Progenitor cell of endocrine pancreas (in vitro differentiated cells): ENCODE data around the gene ADGRL3. TPM values are rescaled to one million over a fixed set of nuclear protein-coding genes. Genes with fewer than 3 reads are reported as not detected.
"Not testable (repeated sequence)": the region's sequence is repeated elsewhere in the genome, so short reads cannot be mapped to it uniquely, and the experiment has no call there.

ENCODE experiments used
- DNase-seq: peaks from one replicate; pipeline ENCODE4 v3.0.0; 2021; ENCODE audit warnings: low spot score; ENCODE audit not compliant: unreplicated experiment
- H3K27ac Mint-ChIP-seq: 2 replicates; pipeline ENCODE4 v1.8.0; 2021; ENCODE audit warnings: mild to moderate bottlenecking, moderate library complexity, mixed read lengths
- H3K27me3 Mint-ChIP-seq: 2 replicates; pipeline ENCODE4 v1.8.0; 2021; ENCODE audit warnings: mixed read lengths
- H3K36me3 Mint-ChIP-seq: 2 replicates; pipeline ENCODE4 v1.8.0; 2022; ENCODE audit warnings: mixed read lengths; ENCODE audit not compliant: insufficient read depth
- H3K4me1 Mint-ChIP-seq: 2 replicates; pipeline ENCODE4 v1.8.0; 2021; ENCODE audit warnings: low read depth, mixed read lengths
- H3K4me3 Mint-ChIP-seq: 2 replicates; pipeline ENCODE4 v1.8.0; 2021; ENCODE audit warnings: low read depth, mild to moderate bottlenecking, moderate library complexity, mixed read lengths
- H3K9me3 Mint-ChIP-seq: 2 replicates; pipeline ENCODE4 v1.8.0; 2021; ENCODE audit warnings: low read depth, mixed read lengths
- total RNA-seq: library from RNA; stranded (reverse); gene quantifications from 2 replicates; pipeline ENCODE4 v1.2.1, GENCODE V29; 2021
- TF ChIP-seq, protein P1 (sequence below): fragments of 200-600 bp; sonication (generic); IDR thresholded peaks from one replicate; pipeline ENCODE4 v1.5.0; 2021; ENCODE audit warnings: antibody characterized with exemption, mild to moderate bottlenecking; ENCODE audit not compliant: unreplicated experiment

The ADGRL3 gene
- total RNA-seq, 1 donor from 2014 or later: 5.6 TPM

DNA sequence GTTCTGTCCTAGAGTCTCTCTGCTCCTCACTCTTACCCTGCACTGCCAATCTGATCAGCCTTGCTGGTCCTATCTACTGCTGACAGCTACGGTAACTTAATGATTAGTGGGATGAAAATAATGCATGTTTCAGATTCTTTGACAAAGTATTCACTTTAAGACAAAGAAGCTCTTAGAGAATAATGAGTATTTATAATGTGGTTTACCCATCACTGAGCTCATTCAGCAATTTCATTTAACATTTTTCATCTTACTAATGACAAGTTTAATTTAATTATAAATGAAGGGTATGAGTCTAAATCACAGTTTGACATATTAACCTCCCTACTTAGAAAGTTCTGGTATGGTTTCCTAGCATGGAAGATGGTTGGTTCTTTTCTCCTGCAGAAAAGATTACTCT is 428.2 kb downstream of the ADGRL3 start:
- no peak for DNase-seq
- Mint-ChIP-seq H3K4me1 (peaks cover 7% of the 10 kb centered on the region), H3K27ac (no peak overlapping the region), H3K27me3 (no peaks in the 10 kb centered on the region), H3K36me3 (no peaks in the 10 kb centered on the region), H3K9me3 (no peaks in the 10 kb centered on the region), H3K4me3 (no peak overlapping the region)
- TF ChIP-seq, protein P1, sequence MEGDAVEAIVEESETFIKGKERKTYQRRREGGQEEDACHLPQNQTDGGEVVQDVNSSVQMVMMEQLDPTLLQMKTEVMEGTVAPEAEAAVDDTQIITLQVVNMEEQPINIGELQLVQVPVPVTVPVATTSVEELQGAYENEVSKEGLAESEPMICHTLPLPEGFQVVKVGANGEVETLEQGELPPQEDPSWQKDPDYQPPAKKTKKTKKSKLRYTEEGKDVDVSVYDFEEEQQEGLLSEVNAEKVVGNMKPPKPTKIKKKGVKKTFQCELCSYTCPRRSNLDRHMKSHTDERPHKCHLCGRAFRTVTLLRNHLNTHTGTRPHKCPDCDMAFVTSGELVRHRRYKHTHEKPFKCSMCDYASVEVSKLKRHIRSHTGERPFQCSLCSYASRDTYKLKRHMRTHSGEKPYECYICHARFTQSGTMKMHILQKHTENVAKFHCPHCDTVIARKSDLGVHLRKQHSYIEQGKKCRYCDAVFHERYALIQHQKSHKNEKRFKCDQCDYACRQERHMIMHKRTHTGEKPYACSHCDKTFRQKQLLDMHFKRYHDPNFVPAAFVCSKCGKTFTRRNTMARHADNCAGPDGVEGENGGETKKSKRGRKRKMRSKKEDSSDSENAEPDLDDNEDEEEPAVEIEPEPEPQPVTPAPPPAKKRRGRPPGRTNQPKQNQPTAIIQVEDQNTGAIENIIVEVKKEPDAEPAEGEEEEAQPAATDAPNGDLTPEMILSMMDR: no peak

DNA sequence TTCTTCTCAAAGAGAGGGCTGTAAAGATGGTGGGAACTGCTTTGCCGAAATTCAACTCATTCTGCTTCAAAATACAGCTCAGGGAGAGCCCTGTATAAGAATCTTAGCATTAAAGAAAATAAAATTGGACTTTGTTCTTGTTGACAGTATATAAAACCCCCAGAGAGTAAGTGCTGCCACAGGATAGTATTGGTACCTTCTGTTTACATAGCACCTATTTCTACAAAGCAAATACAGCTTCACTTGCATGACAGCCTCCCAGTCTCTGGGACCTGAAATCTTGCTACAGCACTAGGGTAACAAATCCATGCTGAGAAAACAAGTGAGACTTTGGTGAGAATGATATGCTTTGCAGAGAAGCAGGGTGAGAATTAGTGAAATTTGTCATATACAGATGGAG is 428.6 kb downstream of the ADGRL3 start:
- TF ChIP-seq, protein P1: no peak
- Mint-ChIP-seq H3K4me3 (no peak overlapping the region), H3K4me1 (peaks cover 7% of the 10 kb centered on the region), H3K36me3 (no peaks in the 10 kb centered on the region), H3K27ac (no peak overlapping the region), H3K9me3 (no peaks in the 10 kb centered on the region), H3K27me3 (no peaks in the 10 kb centered on the region)
- DNase-seq: no peak

DNA sequence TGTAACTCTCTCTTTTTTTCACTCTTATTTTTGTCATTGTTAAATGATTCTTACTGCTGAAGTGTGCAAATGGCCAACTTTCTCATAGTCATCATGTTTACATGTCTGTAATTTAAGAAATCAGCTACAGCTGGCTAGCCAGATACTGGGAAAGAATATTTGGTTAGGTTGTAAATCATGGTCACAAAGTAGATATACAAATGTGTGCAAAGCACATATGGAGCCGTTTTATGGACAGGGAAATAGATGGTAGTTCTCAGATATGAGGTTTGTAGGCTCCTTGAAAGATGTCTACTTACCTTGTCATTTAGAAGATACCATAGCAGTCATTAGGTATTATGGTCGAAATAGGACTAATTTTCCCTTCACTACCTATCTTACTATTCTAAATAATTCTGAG is 430.4 kb downstream of the ADGRL3 start:
- no peak overlapping the region for H3K4me3 Mint-ChIP-seq
- no peaks in the 10 kb centered on the region for H3K9me3 Mint-ChIP-seq
- no peaks in the 10 kb centered on the region for H3K36me3 Mint-ChIP-seq
- DNase-seq: no peak
- peaks cover 7% of the 10 kb centered on the region for H3K4me1 Mint-ChIP-seq
- TF ChIP-seq, protein P1: no peak
- no peaks in the 10 kb centered on the region for H3K27me3 Mint-ChIP-seq
- H3K27ac Mint-ChIP-seq: no peak overlapping the region

DNA sequence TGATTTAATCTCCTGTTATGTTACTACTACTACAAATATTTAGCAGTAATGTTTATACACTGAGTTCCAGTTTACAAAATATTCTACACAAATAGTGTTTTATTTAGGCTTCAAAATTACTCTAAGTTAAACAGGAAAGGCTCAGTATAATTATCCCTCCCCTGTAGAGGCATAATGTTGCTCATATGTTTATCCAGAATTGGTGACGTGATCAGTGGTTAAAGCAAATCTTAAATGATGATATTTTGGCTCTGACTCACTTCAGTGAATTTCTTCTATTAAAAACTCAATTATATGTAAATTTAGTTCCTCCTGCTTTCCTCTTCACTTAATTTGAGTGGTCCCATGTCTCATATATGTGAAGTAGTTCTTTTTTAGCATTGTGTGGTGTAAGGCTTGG is 438.5 kb downstream of the ADGRL3 start:
- Mint-ChIP-seq H3K9me3 (no peaks in the 10 kb centered on the region), H3K4me3 (no peak overlapping the region), H3K4me1 (no peaks in the 10 kb centered on the region), H3K36me3 (no peaks in the 10 kb centered on the region), H3K27ac (no peak overlapping the region), H3K27me3 (no peaks in the 10 kb centered on the region)
- TF ChIP-seq, protein P1: no peak
- DNase-seq: no peak

DNA sequence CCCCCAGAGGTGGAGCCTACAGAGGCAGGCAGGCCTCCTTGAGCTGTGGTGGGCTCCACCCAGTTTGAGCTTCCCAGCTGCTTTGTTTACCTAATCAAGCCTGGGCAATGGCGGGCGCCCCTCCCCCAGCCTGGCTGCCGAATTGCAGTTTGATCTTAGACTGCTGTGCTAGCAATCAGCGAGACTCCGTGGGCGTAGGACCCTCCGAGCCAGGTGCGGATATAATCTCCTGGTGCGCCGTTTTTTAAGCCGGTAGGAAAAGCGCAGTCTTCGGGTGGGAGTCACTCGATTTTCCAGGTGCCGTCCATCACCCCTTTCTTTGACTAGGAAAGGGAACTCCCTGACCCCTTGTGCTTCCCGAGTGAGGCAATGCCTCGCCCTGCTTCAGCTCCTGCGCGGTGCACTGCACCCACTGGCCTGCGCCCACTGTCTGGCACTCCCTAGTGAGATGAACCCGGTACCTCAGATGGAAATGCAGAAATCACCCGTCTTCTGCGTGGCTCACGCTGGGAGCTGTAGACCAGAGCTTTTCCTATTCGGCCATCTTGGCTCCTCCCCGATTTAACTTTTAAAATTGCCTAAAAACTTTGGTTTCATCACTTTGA is 446.7 kb downstream of the ADGRL3 start:
- DNase-seq, H3K9me3 Mint-ChIP-seq, H3K36me3 Mint-ChIP-seq, H3K4me1 Mint-ChIP-seq, H3K27ac Mint-ChIP-seq, H3K4me3 Mint-ChIP-seq, H3K27me3 Mint-ChIP-seq: not testable (repeated sequence)

DNA sequence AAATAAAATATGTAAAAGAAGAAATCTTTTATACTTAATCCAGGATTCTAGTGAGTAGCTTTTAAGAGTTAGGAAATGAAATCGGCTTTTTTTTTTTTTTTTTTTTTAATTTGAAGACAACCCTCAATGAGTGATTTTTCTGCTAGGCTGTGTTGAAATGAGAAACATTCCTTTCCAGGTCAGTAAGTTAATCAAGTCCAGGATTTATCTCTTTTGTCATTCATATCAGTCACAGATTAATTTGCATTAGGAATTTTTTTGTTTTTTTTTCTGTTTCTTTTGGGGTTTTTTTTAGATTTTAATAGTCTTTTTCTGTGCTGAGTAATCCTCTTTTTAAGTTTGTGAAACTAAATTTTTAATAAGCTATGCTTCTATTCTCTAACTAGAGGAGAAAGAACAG is 448.1 kb downstream of the ADGRL3 start:
- TF ChIP-seq, protein P1: no peak
- H3K9me3 Mint-ChIP-seq: peaks cover 9% of the 10 kb centered on the region
- H3K27ac Mint-ChIP-seq: no peak overlapping the region

More for the DNA sequence above, 448.1 kb downstream of the ADGRL3 start:
- Mint-ChIP-seq H3K4me1 (no peaks in the 10 kb centered on the region), H3K27me3 (no peaks in the 10 kb centered on the region), H3K36me3 (no peaks in the 10 kb centered on the region), H3K4me3 (no peak overlapping the region)
- no peak for DNase-seq
